GM12878 (cell line): ENCODE data around the gene AP1S3. TPM values are rescaled to one million over a fixed set of nuclear protein-coding genes. Genes with fewer than 3 reads are reported as not detected.
A peak's percentile ranks its signal among the peaks of the same experiment; 100 is the strongest.

Source experiments
- ATAC-seq: fragments of 200-7000 bp; cut with Tn5 transposase; 3 replicates; pipeline ENCODE4 v1.9.1; 2020; ENCODE audit warnings: mild to moderate bottlenecking, moderate library complexity
- BruUV-seq: library from RNA; stranded (reverse); fragments of 400-500 nt; replicated peaks from 2 replicates; lab custom pipeline; 2021; lab: Mats Ljungman, UMichigan
- CTCF ChIA-PET: fragments of 300-600 bp; sonication (Branson Sonifier 250); formaldehyde crosslinking; extraction: SDS; loops from one replicate; lab custom pipeline; 2021; ENCODE audit warnings: inconsistent platforms; lab: Yijun Ruan, JAX
- POLR2A ChIA-PET: fragments of 350-600 bp; formaldehyde crosslinking; extraction: SDS; loops from one replicate; lab custom pipeline; 2021; ENCODE audit warnings: inconsistent platforms; lab: Charles Lee
- RAD21 ChIA-PET: fragments of 300-600 bp; sonication (Branson Sonifier 250); formaldehyde crosslinking; loops from one replicate; lab custom pipeline; 2023; ENCODE audit warnings: antibody characterized with exemption; ENCODE audit not compliant: unreplicated experiment; lab: Charles Lee
- SMC1A ChIA-PET: fragments of 300-600 bp; sonication (Branson Sonifier 250); formaldehyde crosslinking; loops from one replicate; lab custom pipeline; 2023; ENCODE audit not compliant: unreplicated experiment, uncharacterized antibody; lab: Charles Lee
- DNase-seq: peaks from one replicate; pipeline ENCODE4 v3.0.0-alpha.2; 2011; ENCODE audit warnings: low read depth, low spot score
- FAIRE-seq: peaks from 3 replicates; lab custom pipeline; 2011; peaks lifted over from hg19 to GRCh38; lab: Jason Lieb, UNC
- H2AFZ ChIP-seq: 2 replicates; pipeline ENCODE4 v1.6.0; 2011; ENCODE audit warnings: low read depth, low read length, control low read depth; ENCODE audit not compliant: control insufficient read depth
- H3K27ac ChIP-seq: 2 replicates; pipeline ENCODE4 v1.5.1; 2011; ENCODE audit warnings: control low read depth; ENCODE audit not compliant: control insufficient read depth, insufficient read depth
- H3K27me3 ChIP-seq, 2 experiments: replicated peaks in 1 of 2; 2 replicates each; pipeline versions ENCODE4 v1.6.0 to v1.6.1; 2011; ENCODE audit warnings: low read length in 1 of 2; ENCODE audit not compliant: control insufficient read depth in 2 of 2, insufficient read depth in 2 of 2
- H3K36me3 ChIP-seq, 2 experiments: 2 replicates each; pipeline ENCODE4 v1.5.1; 2011; ENCODE audit warnings: low read length in 1 of 2; ENCODE audit not compliant: control insufficient read depth in 2 of 2, insufficient read depth in 2 of 2
- H3K4me1 ChIP-seq: 2 replicates; pipeline ENCODE4 v1.6.1; 2011; ENCODE audit warnings: mild to moderate bottlenecking, low read length, moderate library complexity, mixed read lengths; ENCODE audit not compliant: control insufficient read depth, insufficient read depth
- H3K4me2 ChIP-seq: 2 replicates; pipeline ENCODE4 v1.6.0; 2011; ENCODE audit warnings: control low read depth; ENCODE audit not compliant: control insufficient read depth, insufficient read depth
- H3K4me3 ChIP-seq: fragments of 200-600 bp; sonication (generic); 2 replicates; pipeline ENCODE4 v1.5.1; 2016
- H3K79me2 ChIP-seq: 2 replicates; pipeline ENCODE4 v1.6.0; 2011; ENCODE audit warnings: low read length; ENCODE audit not compliant: control insufficient read depth, insufficient read depth
- H3K9ac ChIP-seq: 2 replicates; pipeline ENCODE4 v1.8.0; 2011; ENCODE audit warnings: low read length, control low read depth, mixed read lengths; ENCODE audit not compliant: control insufficient read depth, insufficient read depth
- H3K9me3 ChIP-seq: replicated peaks from 3 replicates; pipeline ENCODE4 v1.5.1; 2011; ENCODE audit warnings: mild to moderate bottlenecking, low read length; ENCODE audit not compliant: control insufficient read depth, insufficient read depth
- H4K20me1 ChIP-seq: 2 replicates; pipeline ENCODE4 v1.6.0; 2011; ENCODE audit not compliant: control insufficient read depth, insufficient read depth
- BCL11A ChIP-seq: IDR thresholded peaks from 2 replicates; pipeline ENCODE4 v1.6.1; 2011; ENCODE audit warnings: low read depth, low read length
- BRCA1 ChIP-seq: IDR thresholded peaks from 2 replicates; pipeline ENCODE4 v1.6.1; 2011; ENCODE audit warnings: low read depth, low read length, improper control_type of control experiment
- CEBPZ ChIP-seq: fragments of 150-350 bp; IDR thresholded peaks from 2 replicates; pipeline ENCODE4 v1.6.1; 2016; ENCODE audit warnings: low read depth, low read length
- ETV6 ChIP-seq, 2 experiments: fragments of 450-650 bp in 1 of 2; IDR thresholded peaks in 1 of 2; conservative IDR thresholded peaks in 1 of 2; 2 replicates each; pipeline ENCODE4 v1.6.1; 2014; ENCODE audit warnings: antibody characterized with exemption in 1 of 2, borderline replicate concordance in 1 of 2, low read depth in 1 of 2, mild to moderate bottlenecking in 1 of 2, moderate library complexity in 1 of 2
- IRF4 ChIP-seq: IDR thresholded peaks from 2 replicates; pipeline ENCODE4 v1.6.1; 2011; ENCODE audit warnings: low read depth, low read length
- KAT2A ChIP-seq: conservative IDR thresholded peaks from 2 replicates; pipeline ENCODE4 v1.6.1; 2011; ENCODE audit warnings: low read depth, low read length; ENCODE audit not compliant: control insufficient read depth
- MYC ChIP-seq: IDR thresholded peaks from 2 replicates; pipeline ENCODE4 v1.6.1; 2011; ENCODE audit warnings: mild to moderate bottlenecking, low read length, moderate library complexity, inconsistent platforms; ENCODE audit not compliant: insufficient read depth, insufficient replicate concordance, insufficient read length, severe bottlenecking
- NFIC ChIP-seq: IDR thresholded peaks from 2 replicates; pipeline ENCODE4 v1.6.1; 2012; ENCODE audit warnings: low read depth, mild to moderate bottlenecking, inconsistent platforms, low read length, moderate library complexity
- POLR2AphosphoS2 ChIP-seq: IDR thresholded peaks from 2 replicates; pipeline ENCODE4 v1.6.1; 2011; ENCODE audit warnings: low read depth, mild to moderate bottlenecking, low read length, improper control_type of control experiment, moderate library complexity
- SMARCA5 ChIP-seq: fragments of 450-650 bp; IDR thresholded peaks from 2 replicates; pipeline ENCODE4 v1.6.1; 2017; ENCODE audit warnings: mild to moderate bottlenecking
- SPI1 ChIP-seq: IDR thresholded peaks from 2 replicates; pipeline ENCODE4 v1.6.1; 2011; ENCODE audit warnings: low read depth, mild to moderate bottlenecking, low read length, moderate library complexity, borderline replicate concordance; ENCODE audit not compliant: insufficient read depth
- SUPT20H ChIP-seq: IDR thresholded peaks from 2 replicates; pipeline ENCODE4 v1.6.1; 2011; ENCODE audit warnings: low read depth, mild to moderate bottlenecking, low read length, moderate library complexity, borderline replicate concordance; ENCODE audit not compliant: control insufficient read depth
- ZNF274 ChIP-seq: IDR thresholded peaks from one replicate; pipeline ENCODE4 v1.8.0; 2011; ENCODE audit not compliant: insufficient read length, insufficient read depth
- ZNF384 ChIP-seq: IDR thresholded peaks from 2 replicates; pipeline ENCODE4 v1.6.1; 2012; ENCODE audit warnings: low read depth, mild to moderate bottlenecking, low read length, improper control_type of control experiment, borderline replicate concordance
- WGBS: methylation state at CpG from one replicate; pipeline ENCODE4 v1.1.6; 2016; ENCODE audit warnings: low lambda C conversion rate; ENCODE audit not compliant: insufficient replicate concordance, insufficient coverage; ENCODE audit errors: missing lambda C conversion rate; 5-methylcytosine and 5-hydroxymethylcytosine counted together
- in situ Hi-C: fragments of 300-500 bp; cut with MboI; formaldehyde crosslinking; loops from 9 replicates; pipeline ENCODE4 v1.14.3; 2018; ENCODE audit warnings: mixed read lengths
- intact Hi-C: fragments of 100-400 bp; cut with micrococcal nuclease; formaldehyde crosslinking; loops from one replicate; pipeline ENCODE4 v1.14.2; 2022; ENCODE audit not compliant: unreplicated experiment
- polyA plus RNA-seq, 11 experiments: library from polyadenylated mRNA; depleted of rRNA in 4 of 11; unstranded in 6 of 11; stranded (reverse) in 5 of 11; fragments of >200 nt; fragmentation: Nextera tagmentation in 4 of 11; fragmentation: Illumina TruSeq in 1 of 11; extraction: Ambion mirVana in 4 of 11; extraction: Trizol in 1 of 11; gene quantifications; 1 replicate in 1 of 11; 2 replicates in 10 of 11; pipeline versions ENCODE4 v1.2.1 to v1.2.3, GENCODE V29; 2011 to 2016; ENCODE audit warnings: inconsistent platforms in 2 of 11, missing spikeins in 2 of 11, low read depth in 1 of 11
- total RNA-seq, 4 experiments: library from RNA; depleted of rRNA in 3 of 4; stranded (reverse); fragments of >200 nt in 3 of 4; fragmentation: Illumina TruSeq in 1 of 4; extraction: Trizol in 1 of 4; gene quantifications; 2 replicates each; pipeline versions ENCODE4 v1.2.1 to v1.2.3, GENCODE V29; 2013 to 2021

AP1S3 gene
- total and polyA plus RNA-seq, 10 of the 15 experiments (the other 5 are each of a cell fraction or from before 2014, with no cell fraction given) = 2.6 to 14.3 (median 9.2) TPM

GRCh38 chr2:223720367-223720766 is 117.0 kb downstream of the AP1S3 start:
- Histone ChIP-seq H3K36me3 (no peaks in the 10 kb centered on the region), H3K9ac (no peak overlapping the region), H3K4me2 (no peak overlapping the region), H3K27ac (no peak overlapping the region), H3K4me3 (no peak overlapping the region), H3K9me3 (no peaks in the 10 kb centered on the region), H3K27me3 (no peaks in the 10 kb centered on the region), H4K20me1 (no peaks in the 10 kb centered on the region), H3K79me2 (no peaks in the 10 kb centered on the region), H3K4me1 (no peaks in the 10 kb centered on the region), H2AFZ (no peak overlapping the region)
- FAIRE-seq (no peak), ATAC-seq (peak; percentile 40; the same call in 2 of the 3 replicates), DNase-seq (no peak)
- BruUV-seq = no TSS peak
- SMC1A ChIA-PET = interaction anchor here (1.9 kb wide), 1 partner anchor 12 kb away, joined by 4 read pairs; no protein-coding TSS in a partner anchor
- 65% methylated on average over 1 of the region's 1 CpG for WGBS
- TF ChIP-seq BRCA1 (no peak), SPI1 (peak; percentile 78; the same call in 1 of the 2 replicates)
- in situ Hi-C loops = no loop called here
- intact Hi-C loops = loop anchor here (10.0 kb wide), 1 partner anchor 746 kb away; no protein-coding TSS in a partner anchor
- CTCF ChIA-PET = no interaction called here
- RAD21 ChIA-PET = no interaction called here
- POLR2A ChIA-PET = no interaction called here

GRCh38 chr2:223712642-223713041 is 124.7 kb downstream of the AP1S3 start:
- H3K4me2 ChIP-seq = no peak overlapping the region
- no peak overlapping the region for H2AFZ ChIP-seq
- ChIA-PET POLR2A (no interaction called here), CTCF (interaction anchor here (1.3 to 1.4 kb wide), 2 partner anchors 14 to 15 kb away, joined by 3 to 4 read pairs; no protein-coding TSS in a partner anchor), SMC1A (no interaction called here), RAD21 (no interaction called here)
- H4K20me1 ChIP-seq = no peaks in the 10 kb centered on the region
- intact Hi-C loops = no loop called here
- FAIRE-seq = no peak
- ATAC-seq = no peak
- H3K9me3 ChIP-seq = no peaks in the 10 kb centered on the region
- DNase-seq = no peak
- no peaks in the 10 kb centered on the region for H3K79me2 ChIP-seq
- in situ Hi-C loops = no loop called here
- BruUV-seq = no TSS peak
- H3K4me3 ChIP-seq = no peak overlapping the region
- H3K9ac ChIP-seq = no peak overlapping the region
- H3K27me3 ChIP-seq = no peaks in the 10 kb centered on the region
- no peak overlapping the region for H3K27ac ChIP-seq
- no peaks in the 10 kb centered on the region for H3K36me3 ChIP-seq
- H3K4me1 ChIP-seq = no peaks in the 10 kb centered on the region
- TF ChIP-seq BCL11A (no peak), CEBPZ (no peak), POLR2AphosphoS2 (no peak), ZNF274 (no peak), NFIC (no peak), IRF4 (no peak), SUPT20H (no peak), MYC (no peak), KAT2A (no peak), ETV6 (conservative IDR thresholded peaks at IDR 0.05 in 1 of 2, IDR thresholded peaks at IDR 0.05 in 1 of 2; ENCODE audit: borderline replicate concordance in 1 of 2, low read depth in 1 of 2) (no peak), SMARCA5 (no peak), ZNF384 (no peak)
